ENCODE measurements around the gene SIRPD. TPM values are rescaled to one million over a fixed set of nuclear protein-coding genes. Genes with fewer than 3 reads are reported as not detected.

Gene SIRPD
- total and polyA plus RNA-seq, 2 of the 8 experiments (the other 6 are each of a cell fraction or from before 2014, with no cell fraction given): not detected

GRCh38 chr20:1490643-1491195 is 66.8 kb downstream of the SIRPD start:
- Histone ChIP-seq H3K56ac (replicated peaks; ENCODE audit: insufficient read length, low read depth, low read length) (no peak overlapping the region), H4K20me1 (replicated peaks in 1 of 2; ENCODE audit: control insufficient read depth in 1 of 2, insufficient read depth in 2 of 2, low read length in 2 of 2) (no peaks in the 10 kb centered on the region), H3K79me1 (ENCODE audit: low read depth, low read length) (no peaks in the 10 kb centered on the region), H3K4ac (replicated peaks; ENCODE audit: insufficient read length, low read depth, low read length) (no peak overlapping the region), H3K18ac (ENCODE audit: extremely low read depth, low read length) (no peak overlapping the region), H4K5ac (ENCODE audit: insufficient read length, low read depth, low read length) (no peak overlapping the region), H2BK120ac (replicated peaks; ENCODE audit: low read depth, low read length) (no peak overlapping the region), H2AK5ac (ENCODE audit: low read depth, low read length) (no peak overlapping the region), H3K27ac (ENCODE audit: low read depth, low read length) (no peak overlapping the region), H3K23me2 (ENCODE audit: low read depth, low read length) (no peaks in the 10 kb centered on the region), H3K79me2 (ENCODE audit: control insufficient read depth in 1 of 2, insufficient read depth in 2 of 2, low read length in 2 of 2) (no peaks in the 10 kb centered on the region), H3K9me3 (ENCODE audit: insufficient read depth in 2 of 2, low read depth in 1 of 2, low read length in 1 of 2) (no peaks in the 10 kb centered on the region), H3K14ac (ENCODE audit: insufficient read length) (no peak overlapping the region), H4K8ac (ENCODE audit: extremely low read depth, insufficient read depth, low read length) (no peak overlapping the region), H2AFZ (ENCODE audit: low read length) (no peak overlapping the region), H2BK12ac (ENCODE audit: low read depth, low read length) (no peak overlapping the region), H4K91ac (replicated peaks; ENCODE audit: insufficient read length, low read length) (no peak overlapping the region), H3K27me3 (replicated peaks in 1 of 4; ENCODE audit: control insufficient read depth in 3 of 4, extremely low read depth in 1 of 4, insufficient read depth in 3 of 4, low read length in 3 of 4) (peaks cover 0 to 4% (median 1%) of the 10 kb centered on the region in 4 experiments; a peak in 2 of 7 replicates), H2BK15ac (ENCODE audit: low read length) (no peak overlapping the region), H3K4me1 (replicated peaks in 1 of 4; ENCODE audit: control insufficient read depth in 3 of 4, insufficient read depth in 4 of 4, low read length in 3 of 4) (no peaks in the 10 kb centered on the region), H2BK5ac (ENCODE audit: low read depth, low read length) (no peak overlapping the region), H3K4me2 (ENCODE audit: insufficient read depth in 1 of 2, low read depth in 2 of 2, low read length in 2 of 2) (no peak overlapping the region), H3K36me3 (ENCODE audit: control insufficient read depth in 2 of 4, insufficient read depth in 4 of 4, low read length in 3 of 4) (no peaks in the 10 kb centered on the region), H3K4me3 (ENCODE audit: extremely low read depth in 1 of 4, insufficient read depth in 2 of 4, low read depth in 3 of 4, low read length in 4 of 4) (no peak overlapping the region), H3K9ac (replicated peaks in 1 of 4; ENCODE audit: extremely low read depth in 1 of 4, low read depth in 3 of 4, low read length in 3 of 4) (no peak overlapping the region), H2BK20ac (ENCODE audit: low read length) (no peak overlapping the region), H3K23ac (ENCODE audit: insufficient read length) (no peak overlapping the region)
- DNase-seq (ENCODE audit: low read depth in 1 of 2, low spot score in 2 of 2) (no peak), FAIRE-seq (no peak)
- CTCF ChIA-PET (ENCODE audit: partially characterized antibody): interaction anchor here (0.9 to 2.3 kb wide), 8 partner anchors 10 to 274 kb away, joined by 3 to 22 read pairs (median 3); partner anchors contain the start of gene NSFL1C
- POLR2A ChIA-PET (ENCODE audit: partially characterized antibody): interaction anchor here (0.8 to 2.7 kb wide), 2 partner anchors 9 to 14 kb away, joined by 3 to 7 read pairs; no protein-coding TSS in a partner anchor
- 83% methylated on average over 9 of the region's 9 CpGs; no CpG with 5 or more reads in 1 of the 2 experiments for WGBS, 2 experiments (ENCODE audit: extremely low coverage in 1 of 2, insufficient coverage in 1 of 2, insufficient read length in 1 of 2, insufficient replicate concordance in 2 of 2, low coverage in 1 of 2, low lambda C conversion rate in 2 of 2, missing lambda C conversion rate in 1 of 2)
- TF ChIP-seq MAX (IDR thresholded peaks at IDR 0.05) (no peak), SIRT6 (IDR thresholded peaks at IDR 0.05; ENCODE audit: low read length) (no peak), CTBP2 (IDR thresholded peaks at IDR 0.05; ENCODE audit: borderline replicate concordance, insufficient read depth, insufficient read length, low read length) (no peak), TBP (IDR thresholded peaks at IDR 0.05; ENCODE audit: low read depth, low read length) (no peak), EZH2 (IDR thresholded peaks at IDR 0.05; ENCODE audit: low read depth, low read length, severe bottlenecking) (no peak), SP2 (IDR thresholded peaks at IDR 0.05; ENCODE audit: low read length) (no peak)

All from H1 (cell line).